Esophagus squamous epithelium (tissue), 4 donors: ENCODE data around the gene EPB41L2.

Experiments used
- CTCF ChIP-seq, 6 experiments: fragments of 450-650 bp in 4 of 6; fragments of 200-600 bp in 2 of 6; sonication (generic) in 2 of 6; IDR thresholded peaks; one replicate each; pipeline ENCODE4 v1.5.1; 2016 to 2019; ENCODE audit warnings: antibody characterized with exemption in 6 of 6, mild to moderate bottlenecking in 4 of 6, moderate library complexity in 4 of 6
- POLR2A ChIP-seq, 4 donors: fragments of 450-650 bp; IDR thresholded peaks; one replicate each; pipeline ENCODE4 v1.6.1; 2017; ENCODE audit warnings: antibody characterized with exemption in 4 of 4, mild to moderate bottlenecking in 4 of 4, moderate library complexity in 3 of 4

- no peak for TF ChIP-seq POLR2A (IDR thresholded peaks at IDR 0.05)
- no peak for TF ChIP-seq CTCF (IDR thresholded peaks at IDR 0.05)
These were observed 69.7 kb downstream of the EPB41L2 start for GRCh38 chr6:130993292-130993765.
